H1 (cell line): ENCODE data around the gene DSG2. TPM values are rescaled to one million over a fixed set of nuclear protein-coding genes. Genes with fewer than 3 reads are reported as not detected.

ENCODE experiments used
- polyA plus RNA-seq, 7 experiments: library from polyadenylated mRNA; depleted of rRNA in 3 of 7; stranded (reverse) in 5 of 7; unstranded in 2 of 7; fragments of >200 nt in 5 of 7; fragments of 200-250 nt in 2 of 7; gene quantifications; 1 replicate in 5 of 7; 2 replicates in 1 of 7; 4 replicates in 1 of 7; pipeline versions ENCODE4 v1.2.1 to v1.2.3, GENCODE V29; 2011 to 2013; ENCODE audit warnings: missing spikeins in 2 of 7, mixed read lengths in 2 of 7
- total RNA-seq: library from RNA; stranded (reverse); fragmentation: NEBNext Ultra II Directional; extraction: Animal tissue kit (Norgen Biotek cat#: 25700); gene quantifications from 2 replicates; pipeline ENCODE4 v1.2.1, GENCODE V29; 2021

The DSG2 gene
- total and polyA plus RNA-seq, 2 of the 8 experiments (the other 6 are each of a cell fraction or from before 2014, with no cell fraction given): 60.1 to 144 TPM

Other genes starting within 250 kb of the DSG2 start
- 0.06 TPM in 1 of 2 replicates, not detected in the other for gene DSG1, start 180.0 kb upstream of the DSG2 start, total RNA-seq
- gene DSG1, start 180.0 kb upstream of the DSG2 start, polyA plus RNA-seq (2011; rRNA removed): 0.06 TPM in 2 replicates
- gene DSG4, start 121.4 kb upstream of the DSG2 start, total RNA-seq: not detected in 2 replicates
- not detected in 2 replicates for gene DSG4, start 121.4 kb upstream of the DSG2 start, polyA plus RNA-seq (2011; rRNA removed)
- 0.06 and 0.07 TPM in 2 replicates for gene DSG3, start 50.4 kb upstream of the DSG2 start, total RNA-seq
- 0.02 and 0.03 TPM in 2 replicates for gene DSG3, start 50.4 kb upstream of the DSG2 start, polyA plus RNA-seq (2011; rRNA removed)
- not detected in 2 replicates for gene TTR, start 93.7 kb downstream of the DSG2 start, total RNA-seq
- gene TTR, start 93.7 kb downstream of the DSG2 start, polyA plus RNA-seq (2011; rRNA removed): not detected in 2 replicates
- 37.9 and 41.5 TPM in 2 replicates for gene B4GALT6, start 186.4 kb downstream of the DSG2 start, total RNA-seq
- gene B4GALT6, start 186.4 kb downstream of the DSG2 start, polyA plus RNA-seq (2011; rRNA removed): 4.3 and 6.3 TPM in 2 replicates